GM10248 (cell line): ENCODE measurements around the gene RTN4R.

Experiments used
- CTCF ChIA-PET: fragments of 300-600 bp; sonication (Branson Sonifier 250); formaldehyde crosslinking; extraction: SDS; loops from one replicate; lab custom pipeline; 2021; ENCODE audit warnings: antibody characterized with exemption; lab: Yijun Ruan, JAX
- POLR2A ChIA-PET: fragments of 350-650 bp; sonication (Branson Sonifier 250); formaldehyde crosslinking; extraction: SDS; loops from one replicate; lab custom pipeline; 2020; ENCODE audit warnings: antibody characterized with exemption; lab: Yijun Ruan, JAX
- DNase-seq: peaks from one replicate; pipeline ENCODE4 v3.0.0; 2012; ENCODE audit errors: extremely low spot score
- TF ChIP-seq, protein P1 (sequence below): IDR thresholded peaks from 2 replicates; pipeline ENCODE4 v1.5.1; 2012; ENCODE audit warnings: mild to moderate bottlenecking, low read depth; ENCODE audit errors: extremely low read depth, missing control alignments, control extremely low read depth

The RTN4R gene

DNA sequence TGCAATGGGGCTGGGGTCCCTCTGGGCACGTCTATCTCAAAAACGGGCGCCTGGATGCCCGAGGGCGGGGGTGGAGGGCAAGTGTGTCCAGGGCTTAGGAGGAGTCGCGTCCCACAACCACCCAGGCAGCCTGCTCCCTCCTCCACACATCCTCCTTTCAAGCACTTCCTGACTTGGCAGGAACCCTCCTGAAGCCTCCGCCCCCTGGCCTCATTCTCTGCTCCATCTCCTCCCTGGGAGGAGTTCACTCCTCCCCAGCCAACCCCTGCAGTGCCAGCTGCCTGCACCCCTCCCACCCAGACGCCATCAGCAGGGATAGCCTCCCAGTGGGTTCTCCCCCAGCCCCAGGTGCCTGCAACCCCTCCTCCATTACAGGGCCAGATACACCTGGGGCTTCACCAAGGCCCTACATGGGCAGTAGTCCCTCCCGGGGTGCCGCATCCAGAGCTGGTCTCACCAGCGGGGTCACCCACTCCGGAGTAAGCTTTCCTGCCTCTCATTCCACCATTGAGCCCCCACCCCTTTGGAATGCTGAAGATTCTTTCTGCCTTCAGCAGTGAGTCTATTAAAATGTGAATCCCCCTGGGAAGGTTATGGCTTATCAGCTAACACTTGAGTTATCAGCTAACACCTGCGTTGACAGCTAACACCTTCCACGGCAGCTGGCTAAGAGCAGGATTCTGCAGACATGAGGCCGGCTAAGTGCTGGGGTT is 24.4 kb downstream of the RTN4R start:
- TF ChIP-seq, protein P1, sequence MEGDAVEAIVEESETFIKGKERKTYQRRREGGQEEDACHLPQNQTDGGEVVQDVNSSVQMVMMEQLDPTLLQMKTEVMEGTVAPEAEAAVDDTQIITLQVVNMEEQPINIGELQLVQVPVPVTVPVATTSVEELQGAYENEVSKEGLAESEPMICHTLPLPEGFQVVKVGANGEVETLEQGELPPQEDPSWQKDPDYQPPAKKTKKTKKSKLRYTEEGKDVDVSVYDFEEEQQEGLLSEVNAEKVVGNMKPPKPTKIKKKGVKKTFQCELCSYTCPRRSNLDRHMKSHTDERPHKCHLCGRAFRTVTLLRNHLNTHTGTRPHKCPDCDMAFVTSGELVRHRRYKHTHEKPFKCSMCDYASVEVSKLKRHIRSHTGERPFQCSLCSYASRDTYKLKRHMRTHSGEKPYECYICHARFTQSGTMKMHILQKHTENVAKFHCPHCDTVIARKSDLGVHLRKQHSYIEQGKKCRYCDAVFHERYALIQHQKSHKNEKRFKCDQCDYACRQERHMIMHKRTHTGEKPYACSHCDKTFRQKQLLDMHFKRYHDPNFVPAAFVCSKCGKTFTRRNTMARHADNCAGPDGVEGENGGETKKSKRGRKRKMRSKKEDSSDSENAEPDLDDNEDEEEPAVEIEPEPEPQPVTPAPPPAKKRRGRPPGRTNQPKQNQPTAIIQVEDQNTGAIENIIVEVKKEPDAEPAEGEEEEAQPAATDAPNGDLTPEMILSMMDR: no peak
- ChIA-PET POLR2A (no interaction called here), CTCF (interaction anchor here (0.5 to 1.8 kb wide), 2 partner anchors 38 to 133 kb away, joined by 3 read pairs; no protein-coding TSS in a partner anchor)
- peak; percentile 66 for DNase-seq

DNA sequence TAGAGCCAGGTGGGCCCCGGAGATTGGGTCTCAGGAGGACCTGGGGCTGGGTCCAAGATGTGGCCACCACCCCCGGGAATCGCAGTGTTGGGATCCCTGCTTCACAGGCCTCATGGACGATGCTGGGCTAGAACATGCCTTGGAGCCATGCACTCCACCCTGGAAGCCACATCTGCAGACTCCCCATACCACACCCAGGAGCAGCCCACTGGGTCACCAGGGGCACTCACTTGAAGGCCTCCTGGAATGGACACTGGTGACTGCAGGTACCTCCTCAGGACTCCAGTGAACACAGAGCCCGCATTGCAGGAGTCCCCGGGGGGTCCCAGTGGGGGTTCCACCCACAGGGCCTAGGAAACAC is 25.0 kb downstream of the RTN4R start:
- DNase-seq: no peak
- ChIA-PET POLR2A (no interaction called here), CTCF (interaction anchor here (1.2 kb wide), 1 partner anchor 86 kb away, joined by 4 read pairs; no protein-coding TSS in a partner anchor)
- TF ChIP-seq, protein P1: no peak

DNA sequence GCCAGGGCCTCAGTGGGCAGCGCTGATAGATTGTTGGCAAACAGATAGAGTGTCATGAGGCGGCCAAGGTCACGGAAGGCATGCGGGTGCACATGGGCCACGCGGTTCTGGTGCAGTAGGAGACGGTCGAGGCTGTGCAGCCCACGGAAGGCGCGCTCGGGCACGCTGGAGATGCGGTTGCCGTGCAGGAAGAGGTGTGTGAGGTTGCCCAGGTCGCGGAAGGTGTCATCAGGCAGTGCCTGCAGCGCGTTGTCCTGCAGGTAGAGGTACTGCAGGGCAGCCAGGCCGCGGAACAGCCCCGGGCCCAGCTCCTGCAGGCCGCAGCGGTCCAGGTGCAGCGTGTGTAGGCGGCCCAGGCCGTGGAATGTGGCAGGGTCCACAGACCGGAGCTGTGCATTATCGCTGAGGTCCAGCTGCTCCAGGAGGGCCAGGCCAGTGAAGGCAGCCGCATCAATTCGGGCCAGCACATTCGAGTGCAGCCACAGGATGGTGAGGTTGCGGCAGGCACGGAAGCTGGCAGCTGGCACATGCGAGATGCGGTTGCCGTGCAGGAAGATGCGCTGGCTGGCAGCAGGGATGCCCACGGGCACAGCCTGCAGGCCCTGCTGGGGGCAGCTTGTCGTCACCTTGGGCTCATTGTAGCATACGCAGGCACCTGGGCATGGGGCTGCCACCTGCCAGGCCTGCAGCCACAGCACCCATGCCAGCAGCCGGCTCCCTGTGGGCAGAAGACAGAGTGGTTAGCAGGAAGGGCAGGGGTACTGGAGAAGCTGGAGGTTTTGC is 25.5 kb downstream of the RTN4R start:
- TF ChIP-seq, protein P1: no peak
- ChIA-PET CTCF (interaction anchor here (1.2 kb wide), 1 partner anchor 86 kb away, joined by 4 read pairs; no protein-coding TSS in a partner anchor), POLR2A (interaction anchor here (0.6 kb wide), 1 partner anchor 554 kb away, joined by 5 read pairs; no protein-coding TSS in a partner anchor)
- DNase-seq: no peak

DNA sequence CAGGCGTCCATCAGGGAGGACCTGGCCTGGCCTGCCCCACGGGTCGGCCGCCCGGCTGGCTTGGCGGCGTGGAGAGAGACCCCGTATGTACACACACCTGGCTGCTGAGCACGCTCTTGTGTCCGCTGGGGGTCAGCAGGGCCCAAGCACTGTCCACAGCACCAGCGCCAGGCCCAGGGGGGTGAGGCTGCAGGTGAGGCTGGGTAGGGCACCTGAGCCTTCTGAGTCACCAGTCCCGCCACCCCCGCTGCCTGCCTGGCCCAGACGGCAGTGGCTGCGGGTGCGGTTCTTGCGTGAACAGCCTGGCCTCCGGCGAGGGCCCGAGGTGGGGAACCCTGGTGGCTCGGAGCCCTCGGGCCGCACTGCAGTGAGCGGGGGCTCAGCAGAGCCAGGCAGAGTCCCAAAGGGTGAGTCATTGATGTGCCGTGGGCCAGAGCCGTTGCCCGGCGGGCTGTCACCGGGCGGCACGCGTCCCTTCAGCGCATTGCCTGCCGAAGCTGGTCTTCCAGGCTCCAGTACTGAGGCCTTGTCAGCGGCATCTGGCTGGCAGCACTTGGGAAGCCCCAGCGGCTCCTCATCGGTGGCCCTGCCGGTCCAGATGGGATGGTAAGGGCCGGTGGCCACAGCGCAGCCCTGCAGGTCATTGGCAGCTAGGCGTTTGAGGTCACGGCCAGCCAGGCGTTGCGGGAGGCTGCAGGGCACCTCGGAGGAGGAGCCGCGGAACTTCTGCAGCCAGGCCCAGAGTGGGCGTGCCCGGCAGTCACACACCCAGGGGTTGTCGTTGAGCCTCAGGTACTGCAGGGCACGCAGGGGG is 26.3 kb downstream of the RTN4R start:
- POLR2A ChIA-PET: no interaction called here
- TF ChIP-seq, protein P1: no peak
- CTCF ChIA-PET: interaction anchor here (1.2 kb wide), 1 partner anchor 85 kb away, joined by 4 read pairs; no protein-coding TSS in a partner anchor
- no peak for DNase-seq

DNA sequence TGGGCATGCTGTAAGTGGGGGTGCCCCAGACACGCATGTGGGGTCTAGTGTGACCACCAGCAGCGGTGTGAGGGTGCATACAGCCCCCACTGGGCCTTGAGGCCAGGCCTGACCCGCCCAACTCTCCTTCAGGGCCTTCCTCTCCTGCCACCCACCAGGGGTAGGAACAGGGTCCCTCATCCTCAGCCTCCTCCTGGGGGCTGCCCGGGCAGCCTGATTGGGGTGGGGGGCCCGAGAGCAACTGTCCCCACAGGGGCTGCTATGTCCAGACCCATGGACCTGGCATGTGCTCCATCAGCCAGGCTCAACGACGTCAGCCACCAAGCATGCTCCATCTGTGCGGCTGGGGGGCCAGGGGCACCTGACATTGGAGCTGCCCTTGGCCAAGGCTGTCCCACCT is 27.2 kb downstream of the RTN4R start:
- DNase-seq: no peak
- ChIA-PET POLR2A (no interaction called here), CTCF (no interaction called here)
- TF ChIP-seq, protein P1: no peak

DNA sequence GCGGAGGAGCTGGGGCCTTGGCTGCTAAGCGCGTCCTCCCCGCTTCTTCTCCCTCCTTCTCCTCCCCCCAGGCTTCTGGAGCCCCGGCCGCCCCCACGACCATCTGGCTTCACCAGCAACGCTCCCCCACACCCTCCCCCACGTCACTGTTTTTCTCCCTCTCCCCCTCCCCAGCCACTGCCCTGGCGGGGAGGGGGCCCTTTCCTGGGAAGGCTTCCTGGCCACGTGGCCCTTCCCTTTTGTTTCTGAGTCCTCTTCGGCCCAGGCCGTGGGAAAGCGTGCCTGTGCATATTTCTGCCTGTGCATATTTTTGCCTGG is 27.7 kb downstream of the RTN4R start:
- no peak for DNase-seq

More for the DNA sequence above, 27.7 kb downstream of the RTN4R start:
- CTCF ChIA-PET: no interaction called here
- POLR2A ChIA-PET: no interaction called here
- TF ChIP-seq, protein P1: no peak
